ENCODE results near the gene FAM229A. TPM values are rescaled to one million over a fixed set of nuclear protein-coding genes. Genes with fewer than 3 reads are reported as not detected.

The FAM229A gene
- total and polyA plus RNA-seq, 2 experiments from 2014 or later, result 3.6 to 4.2 TPM

GRCh38 chr1:32357614-32358013 is 4.7 kb downstream of the FAM229A start (continued):
- no peak for TF ChIP-seq ZNF462 (CRISPR knock-in tag; IDR thresholded peaks at IDR 0.05)
- no peak for TF ChIP-seq EZH2 (IDR thresholded peaks at IDR 0.05; ENCODE audit: low read depth, unreplicated experiment)
- TF ChIP-seq NANOG (IDR thresholded peaks at IDR 0.05; ENCODE audit: borderline replicate concordance), result no peak
- TF ChIP-seq STAT1 (IDR thresholded peaks at IDR 0.05; ENCODE audit: unreplicated experiment), result no peak

DNA sequence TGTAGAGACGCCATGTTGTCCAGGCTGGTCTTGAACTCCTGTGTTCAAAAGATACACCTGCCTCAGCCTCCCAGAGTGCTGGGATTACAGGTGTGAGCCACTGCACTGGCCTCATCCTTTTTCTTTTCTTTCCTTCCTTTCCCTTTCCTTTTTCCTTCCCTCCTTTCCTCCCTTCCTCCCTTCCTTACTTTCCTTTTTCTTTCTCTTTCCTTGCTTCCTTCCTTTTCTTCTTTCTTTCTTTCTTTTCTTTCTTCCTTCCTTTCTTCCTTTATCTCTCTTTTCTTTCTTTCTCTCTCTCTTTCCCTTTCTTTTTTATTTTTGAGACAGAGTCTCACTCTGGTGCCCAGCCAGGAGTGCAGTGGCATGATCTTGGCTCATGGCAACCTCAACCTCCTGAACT is 5.8 kb downstream of the FAM229A start:
- Histone ChIP-seq H4K20me1 (replicated peaks; ENCODE audit: insufficient read depth) (no peaks in the 10 kb centered on the region), H3K4me1 (ENCODE audit: insufficient read depth) (no peaks in the 10 kb centered on the region; the same call in 1 of the 2 replicates), H3K4me3 (no peak overlapping the region), H3K36me3 (ENCODE audit: insufficient read depth) (no peaks in the 10 kb centered on the region), H3K79me2 (replicated peaks; ENCODE audit: insufficient read depth) (no peaks in the 10 kb centered on the region), H3K9me2 (ENCODE audit: insufficient read depth) (no peaks in the 10 kb centered on the region), H2AFZ (no peak overlapping the region), H3K27ac (ENCODE audit: low read depth) (no peak overlapping the region), H3K4me2 (no peak overlapping the region), H3F3A (replicated peaks; ENCODE audit: low read depth) (0 out of 2 replicates have a peak, but pooled peaks cover 15% of the 10 kb centered on the region), H3K27me3 (ENCODE audit: insufficient read depth) (peaks cover 30% of the 10 kb centered on the region)
- Mint-ChIP-seq H3K27ac (no peak overlapping the region), H3K4me1 (peaks cover 20% of the 10 kb centered on the region), H3K4me3 (no peak overlapping the region), H3K36me3 (ENCODE audit: low read depth) (no peaks in the 10 kb centered on the region; the same call in 2 of the 3 replicates), H3K27me3 (ENCODE audit: insufficient read depth, low read depth, poor library complexity) (peaks cover 20% of the 10 kb centered on the region), H3K9me3 (no peaks in the 10 kb centered on the region; the same call in 1 of the 3 replicates)
- no peak for ATAC-seq
- no peak for DNase-seq (ENCODE audit: low spot score)
- TF ChIP-seq JUNB (IDR thresholded peaks at IDR 0.05; ENCODE audit: unreplicated experiment) (no peak), NANOG (IDR thresholded peaks at IDR 0.05; ENCODE audit: borderline replicate concordance) (no peak), EZH2 (IDR thresholded peaks at IDR 0.05; ENCODE audit: low read depth, unreplicated experiment) (no peak)
- TF ChIP-seq, protein P1, sequence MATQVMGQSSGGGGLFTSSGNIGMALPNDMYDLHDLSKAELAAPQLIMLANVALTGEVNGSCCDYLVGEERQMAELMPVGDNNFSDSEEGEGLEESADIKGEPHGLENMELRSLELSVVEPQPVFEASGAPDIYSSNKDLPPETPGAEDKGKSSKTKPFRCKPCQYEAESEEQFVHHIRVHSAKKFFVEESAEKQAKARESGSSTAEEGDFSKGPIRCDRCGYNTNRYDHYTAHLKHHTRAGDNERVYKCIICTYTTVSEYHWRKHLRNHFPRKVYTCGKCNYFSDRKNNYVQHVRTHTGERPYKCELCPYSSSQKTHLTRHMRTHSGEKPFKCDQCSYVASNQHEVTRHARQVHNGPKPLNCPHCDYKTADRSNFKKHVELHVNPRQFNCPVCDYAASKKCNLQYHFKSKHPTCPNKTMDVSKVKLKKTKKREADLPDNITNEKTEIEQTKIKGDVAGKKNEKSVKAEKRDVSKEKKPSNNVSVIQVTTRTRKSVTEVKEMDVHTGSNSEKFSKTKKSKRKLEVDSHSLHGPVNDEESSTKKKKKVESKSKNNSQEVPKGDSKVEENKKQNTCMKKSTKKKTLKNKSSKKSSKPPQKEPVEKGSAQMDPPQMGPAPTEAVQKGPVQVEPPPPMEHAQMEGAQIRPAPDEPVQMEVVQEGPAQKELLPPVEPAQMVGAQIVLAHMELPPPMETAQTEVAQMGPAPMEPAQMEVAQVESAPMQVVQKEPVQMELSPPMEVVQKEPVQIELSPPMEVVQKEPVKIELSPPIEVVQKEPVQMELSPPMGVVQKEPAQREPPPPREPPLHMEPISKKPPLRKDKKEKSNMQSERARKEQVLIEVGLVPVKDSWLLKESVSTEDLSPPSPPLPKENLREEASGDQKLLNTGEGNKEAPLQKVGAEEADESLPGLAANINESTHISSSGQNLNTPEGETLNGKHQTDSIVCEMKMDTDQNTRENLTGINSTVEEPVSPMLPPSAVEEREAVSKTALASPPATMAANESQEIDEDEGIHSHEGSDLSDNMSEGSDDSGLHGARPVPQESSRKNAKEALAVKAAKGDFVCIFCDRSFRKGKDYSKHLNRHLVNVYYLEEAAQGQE (IDR thresholded peaks at IDR 0.05; ENCODE audit: unreplicated experiment), result no peak
- TF ChIP-seq, protein P2, sequence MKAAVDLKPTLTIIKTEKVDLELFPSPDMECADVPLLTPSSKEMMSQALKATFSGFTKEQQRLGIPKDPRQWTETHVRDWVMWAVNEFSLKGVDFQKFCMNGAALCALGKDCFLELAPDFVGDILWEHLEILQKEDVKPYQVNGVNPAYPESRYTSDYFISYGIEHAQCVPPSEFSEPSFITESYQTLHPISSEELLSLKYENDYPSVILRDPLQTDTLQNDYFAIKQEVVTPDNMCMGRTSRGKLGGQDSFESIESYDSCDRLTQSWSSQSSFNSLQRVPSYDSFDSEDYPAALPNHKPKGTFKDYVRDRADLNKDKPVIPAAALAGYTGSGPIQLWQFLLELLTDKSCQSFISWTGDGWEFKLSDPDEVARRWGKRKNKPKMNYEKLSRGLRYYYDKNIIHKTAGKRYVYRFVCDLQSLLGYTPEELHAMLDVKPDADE (IDR thresholded peaks at IDR 0.05), result no peak

All from GM23338 (cell line).